Astrocyte of the spinal cord (primary cell): Measurements from ENCODE around the gene PPP1R2C.
A peak's percentile ranks its signal among the peaks of the same experiment; 100 is the strongest.

Source experiments
- DNase-seq: peaks from one replicate; pipeline ENCODE4 v3.0.0; 2011; ENCODE audit warnings: low read depth, low spot score
- H3K4me3 ChIP-seq: 2 replicates; pipeline ENCODE4 v1.5.1; 2011; ENCODE audit warnings: low read depth, mild to moderate bottlenecking, low read length, moderate library complexity
- CTCF ChIP-seq: IDR thresholded peaks from 2 replicates; pipeline ENCODE4 v1.5.1; 2012; ENCODE audit warnings: low read depth, mild to moderate bottlenecking, low read length, inconsistent platforms
- in situ Hi-C: cut with HindIII; loops from 2 replicates; pipeline ENCODE4 v1.10.0; 2017; ENCODE audit warnings: low sequenced_read_pairs

PPP1R2C gene

DNA sequence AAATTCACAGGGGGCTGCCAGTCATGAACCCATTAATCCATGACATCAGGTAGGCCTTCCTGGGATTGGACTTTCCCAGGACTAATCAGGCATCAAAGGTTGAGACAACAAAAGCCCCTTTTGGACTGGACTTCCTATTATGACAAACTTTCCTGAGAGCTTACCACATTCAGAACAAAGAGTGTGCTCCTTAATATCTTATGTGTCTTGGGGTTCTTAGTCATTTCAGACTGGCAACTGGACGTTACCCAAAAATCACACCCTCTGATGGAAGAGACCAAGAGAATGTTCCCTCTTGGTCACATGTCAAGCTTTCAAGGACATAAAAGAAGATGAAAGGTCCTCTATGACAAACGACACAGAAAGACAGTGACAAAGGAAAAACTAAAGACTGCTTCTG, 31.6 kb upstream of the PPP1R2C start:
- no peak for DNase-seq
- no peak overlapping the region for H3K4me3 ChIP-seq
- TF ChIP-seq CTCF, result no peak
- in situ Hi-C loops, result no loop called here

- in situ Hi-C loops, result no loop called here
Observed at GRCh38 chrX:42807393-42807792, 29.4 kb upstream of the PPP1R2C start.

DNA sequence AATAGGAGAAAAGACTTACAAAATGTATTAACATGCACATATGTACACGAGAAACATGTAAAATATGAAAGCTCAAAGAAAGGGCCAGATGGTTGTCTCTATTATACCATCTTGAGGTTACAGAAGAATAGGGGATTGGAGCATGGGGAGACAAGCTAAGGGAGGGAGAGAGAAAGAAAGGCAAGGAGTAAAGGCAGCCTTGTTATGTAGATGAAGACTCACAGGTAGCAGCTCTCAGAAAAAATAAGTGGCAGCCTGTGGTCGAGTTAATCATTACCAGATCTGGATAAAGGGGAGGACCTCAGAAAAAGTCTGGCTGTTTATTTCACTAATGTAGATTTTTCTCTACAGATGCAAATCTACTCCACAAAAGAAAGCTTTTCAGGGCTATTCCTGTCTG, 26.6 kb upstream of the PPP1R2C start:
- in situ Hi-C loops, result no loop called here
- TF ChIP-seq CTCF, result no peak

More at GRCh38 chrX:42807393-42807792, 29.4 kb upstream of the PPP1R2C start:
- H3K4me3 ChIP-seq, result no peak overlapping the region
- no peak for TF ChIP-seq CTCF
- DNase-seq, result no peak

DNA sequence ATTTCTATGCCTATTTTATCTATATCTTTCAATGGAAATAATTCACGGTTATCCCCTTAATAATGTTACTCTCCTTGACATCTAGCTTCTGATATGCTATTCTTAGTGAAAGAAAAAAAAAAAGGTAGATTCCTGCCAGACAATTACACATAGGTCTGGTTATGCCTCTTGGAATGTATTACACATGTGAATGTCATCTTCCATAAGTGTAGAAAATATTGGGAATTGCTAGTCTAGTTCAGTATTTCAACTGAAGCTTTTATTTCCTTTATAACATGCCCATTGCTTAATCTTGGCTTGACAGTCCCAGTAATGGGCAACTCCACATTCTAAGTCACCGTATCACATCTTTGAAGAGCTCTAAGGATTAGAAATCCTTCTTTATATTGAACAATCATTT, 25.4 kb upstream of the PPP1R2C start:
- no peak for TF ChIP-seq CTCF
- no peak overlapping the region for H3K4me3 ChIP-seq
- DNase-seq, result peak; percentile 21
- in situ Hi-C loops, result no loop called here

More for the DNA sequence above, 26.6 kb upstream of the PPP1R2C start:
- H3K4me3 ChIP-seq, result no peak overlapping the region
- no peak for DNase-seq

DNA sequence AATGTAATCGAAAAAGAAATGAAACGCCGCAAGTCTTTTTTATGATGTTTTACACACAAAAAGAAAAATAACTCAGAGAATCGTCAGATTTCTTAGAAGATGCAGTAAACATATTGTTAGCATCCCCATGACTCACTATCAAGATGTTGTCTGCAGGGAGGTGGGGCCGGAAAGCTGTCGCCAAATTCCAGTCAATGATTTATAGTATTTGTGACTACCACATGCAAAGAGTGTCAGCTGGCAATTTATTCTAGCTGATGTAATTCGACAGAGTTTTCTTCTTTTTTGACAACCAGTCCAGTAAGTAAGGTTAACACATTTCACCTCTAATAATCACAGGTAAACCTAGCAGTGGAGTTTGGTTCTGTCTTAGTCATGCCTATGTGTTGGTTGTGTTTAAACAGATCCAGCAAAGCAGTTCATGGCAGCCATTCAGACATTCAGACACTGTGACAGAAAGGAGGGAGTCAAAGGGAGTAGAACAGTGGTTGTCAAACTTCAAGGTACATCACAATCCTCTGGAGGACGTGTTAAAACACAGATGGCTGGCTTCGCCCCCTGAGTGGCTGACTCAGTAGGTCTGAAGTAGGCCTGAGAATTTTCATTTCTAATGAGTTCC, 19.8 kb upstream of the PPP1R2C start:
- in situ Hi-C loops, result no loop called here
- no peak for DNase-seq
- no peak overlapping the region for H3K4me3 ChIP-seq
- no peak for TF ChIP-seq CTCF

DNA sequence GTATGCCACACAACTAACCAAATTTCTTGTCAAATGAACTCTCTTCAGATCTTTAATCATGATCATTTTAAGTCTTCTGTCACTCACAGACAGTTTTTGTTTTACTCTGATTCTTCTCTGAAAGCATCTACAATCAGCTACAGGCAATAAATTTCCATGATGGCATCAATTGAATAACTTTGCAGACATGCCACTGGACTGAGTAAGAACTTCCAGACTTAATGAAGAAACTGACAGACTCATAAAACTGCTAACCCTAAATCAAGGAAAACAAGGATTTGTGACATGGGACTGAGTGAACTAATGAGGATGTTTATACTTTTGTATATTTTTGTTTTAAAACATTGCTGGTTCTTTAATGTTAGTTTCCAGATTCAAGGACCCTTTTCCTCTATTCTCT, 5.5 kb upstream of the PPP1R2C start:
- DNase-seq, result no peak
- TF ChIP-seq CTCF, result no peak
- in situ Hi-C loops, result no loop called here
- H3K4me3 ChIP-seq, result no peak overlapping the region
